ENCODE measurements around the gene MMP12. TPM values are rescaled to one million over a fixed set of nuclear protein-coding genes. Genes with fewer than 3 reads are reported as not detected.
"Not testable (repeated sequence)": the region's sequence is repeated elsewhere in the genome, so short reads cannot be mapped to it uniquely, and the experiment has no call there.

MMP12 gene
- total RNA-seq, 2 donors from 2014 or later: not detected

DNA sequence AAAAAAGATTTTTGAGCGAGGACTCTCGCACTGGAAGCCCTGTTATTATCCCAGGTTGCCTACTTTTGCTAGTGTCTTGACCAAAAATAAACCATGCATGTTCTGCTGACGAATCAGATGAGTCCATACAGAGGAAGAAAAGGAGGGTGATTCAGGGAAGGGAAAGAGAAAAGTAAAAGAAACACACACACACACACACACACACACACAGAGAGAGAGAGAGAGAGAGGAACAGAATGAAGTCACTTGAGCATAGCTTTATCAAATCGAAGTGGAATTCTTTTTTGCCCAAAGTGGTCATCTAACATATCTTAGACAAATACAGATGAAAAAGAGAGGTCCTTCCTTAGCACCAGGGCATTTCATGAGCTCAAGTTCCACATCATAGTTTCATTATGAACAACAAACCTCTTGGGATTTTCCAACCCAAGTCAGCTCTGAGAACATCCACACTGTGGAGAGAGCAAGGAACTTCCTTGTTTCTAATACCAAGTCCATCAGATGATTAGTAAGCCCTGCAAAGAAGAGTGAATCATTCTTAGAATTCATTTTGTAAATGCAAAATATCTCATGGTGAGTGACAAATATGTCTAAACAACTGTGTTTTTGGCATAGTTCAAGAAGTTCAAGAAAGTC, 7.7 kb upstream of the MMP12 start:
- Mint-ChIP-seq H3K27ac (peak overlapping the region; percentile 8), H3K27me3 (ENCODE audit: low read depth) (no peaks in the 10 kb centered on the region), H3K4me3 (no peak overlapping the region), H3K4me1 (ENCODE audit: low read depth) (no peaks in the 10 kb centered on the region), H3K36me3 (ENCODE audit: insufficient read depth in 2 of 2) (no peaks in the 10 kb centered on the region), H3K9me3 (peaks cover 0 to 1% of the 10 kb centered on the region in 2 donors)
- peak; percentile 64 to 85 for ATAC-seq (replicated peaks in 1 of 2)
- DNase-seq: no peak

DNA sequence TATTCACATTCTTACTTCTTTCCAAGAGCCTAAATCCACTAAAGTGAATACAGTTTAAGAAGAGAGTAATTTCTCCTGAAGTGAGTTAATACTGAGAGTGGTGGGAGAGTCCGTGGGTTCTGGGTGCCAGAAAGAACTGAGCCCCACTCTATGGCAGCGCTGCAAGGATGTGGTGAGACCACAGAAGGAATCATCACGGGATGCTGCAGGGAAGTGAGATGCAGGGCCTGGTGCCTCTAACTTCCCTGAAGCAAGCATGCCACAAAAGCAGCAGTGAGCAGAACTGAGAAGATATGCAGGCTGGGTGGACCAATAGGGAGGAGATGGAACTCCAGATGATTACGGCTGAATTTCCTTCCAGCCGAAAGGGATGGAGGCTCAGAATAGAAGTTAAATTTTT, 5.0 kb upstream of the MMP12 start:
- H3K36me3 Mint-ChIP-seq (ENCODE audit: insufficient read depth in 2 of 2): no peaks in the 10 kb centered on the region
- no peaks in the 10 kb centered on the region for H3K27me3 Mint-ChIP-seq (ENCODE audit: low read depth)
- H3K4me1 Mint-ChIP-seq (ENCODE audit: low read depth): no peaks in the 10 kb centered on the region
- DNase-seq (no peak), ATAC-seq (replicated peaks in 1 of 2) (no peak)
- no peak overlapping the region for H3K27ac Mint-ChIP-seq
- H3K4me3 Mint-ChIP-seq: no peak overlapping the region
- H3K9me3 Mint-ChIP-seq: peaks cover 0 to 1% of the 10 kb centered on the region in 2 donors

DNA sequence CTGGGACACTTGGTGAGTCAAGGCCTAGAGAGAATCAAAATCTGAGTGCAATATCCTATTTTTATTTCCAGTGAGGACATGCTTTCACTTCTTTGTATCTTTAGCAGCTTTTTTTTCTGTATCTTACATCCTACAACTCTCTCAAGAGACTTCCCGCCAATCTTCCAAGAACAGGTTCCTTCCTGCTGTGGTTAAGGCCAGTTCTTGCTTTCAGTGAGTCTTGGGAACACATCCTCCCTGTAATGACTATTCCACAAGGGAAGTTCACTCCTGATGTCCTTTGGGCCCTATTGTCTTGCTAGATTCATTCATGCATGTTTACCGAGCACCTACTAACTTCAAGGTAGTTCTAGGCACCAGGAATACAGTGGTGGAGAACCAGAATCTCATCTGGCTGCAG, 3.8 kb upstream of the MMP12 start:
- DNase-seq (no peak), ATAC-seq (replicated peaks in 1 of 2) (no peak)
- H3K27ac Mint-ChIP-seq: no peak overlapping the region
- H3K27me3 Mint-ChIP-seq (ENCODE audit: low read depth): no peaks in the 10 kb centered on the region
- H3K4me1 Mint-ChIP-seq (ENCODE audit: low read depth): no peaks in the 10 kb centered on the region
- H3K36me3 Mint-ChIP-seq (ENCODE audit: insufficient read depth in 2 of 2): no peaks in the 10 kb centered on the region
- H3K4me3 Mint-ChIP-seq: no peak overlapping the region
- no peaks in the 10 kb centered on the region for H3K9me3 Mint-ChIP-seq

DNA sequence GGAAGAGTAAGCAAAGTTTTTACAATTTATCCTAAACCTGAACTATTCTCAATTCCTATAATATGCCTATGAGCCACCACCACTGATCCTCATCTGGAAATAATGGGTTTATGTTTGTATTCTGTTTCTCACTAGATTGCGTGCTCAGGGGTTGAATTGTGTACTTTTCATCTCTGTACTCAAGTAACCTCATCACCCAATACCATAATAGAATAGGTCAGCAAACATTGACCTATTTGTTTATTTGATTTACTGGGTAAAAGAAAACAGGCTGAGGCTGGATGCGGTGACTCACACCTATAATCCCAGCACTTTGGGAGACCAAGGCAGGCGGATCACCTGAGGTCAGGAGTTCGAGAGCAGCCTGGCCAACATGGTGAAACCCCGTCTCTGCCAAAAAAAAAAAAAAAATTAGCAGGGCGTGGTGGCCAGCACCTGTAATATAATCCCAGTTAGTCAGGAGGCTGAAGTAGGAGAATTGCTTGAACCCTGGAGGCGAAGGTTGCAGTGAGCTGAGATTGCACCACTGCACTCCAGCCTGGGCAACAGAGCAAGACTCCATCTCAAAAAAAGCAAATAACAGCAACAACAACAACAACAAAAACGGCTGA, 5.3 kb downstream of the MMP12 start:
- not testable (repeated sequence) for H3K27me3 Mint-ChIP-seq (ENCODE audit: low read depth); H3K4me3 Mint-ChIP-seq; H3K4me1 Mint-ChIP-seq (ENCODE audit: low read depth); H3K36me3 Mint-ChIP-seq (ENCODE audit: insufficient read depth in 2 of 2); DNase-seq; ATAC-seq (replicated peaks in 1 of 2); H3K27ac Mint-ChIP-seq; H3K9me3 Mint-ChIP-seq

DNA sequence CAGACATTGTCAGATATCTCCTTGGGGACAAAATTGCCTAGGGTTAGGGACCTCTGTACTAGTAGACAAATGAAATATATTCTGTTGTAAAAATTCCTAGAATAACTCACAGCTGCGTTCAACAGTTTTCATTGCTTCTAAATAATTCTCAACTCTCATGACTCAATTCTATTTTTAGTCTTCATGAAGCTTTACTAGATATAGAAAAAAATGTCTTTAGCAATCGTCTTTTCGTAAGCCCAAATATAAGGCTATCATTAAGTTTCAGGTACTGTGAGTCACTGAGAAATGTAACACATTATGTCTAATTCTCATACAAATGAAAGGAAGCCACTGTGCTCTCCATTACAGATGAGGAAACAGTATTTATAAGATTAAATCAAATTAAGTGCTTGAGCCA, 6.4 kb downstream of the MMP12 start:
- Mint-ChIP-seq H3K36me3 (ENCODE audit: insufficient read depth in 2 of 2) (no peaks in the 10 kb centered on the region), H3K4me1 (ENCODE audit: low read depth) (no peaks in the 10 kb centered on the region), H3K27me3 (ENCODE audit: low read depth) (no peaks in the 10 kb centered on the region), H3K9me3 (no peaks in the 10 kb centered on the region), H3K27ac (no peak overlapping the region), H3K4me3 (no peak overlapping the region)
- no peak for DNase-seq
- no peak for ATAC-seq (replicated peaks in 1 of 2)

DNA sequence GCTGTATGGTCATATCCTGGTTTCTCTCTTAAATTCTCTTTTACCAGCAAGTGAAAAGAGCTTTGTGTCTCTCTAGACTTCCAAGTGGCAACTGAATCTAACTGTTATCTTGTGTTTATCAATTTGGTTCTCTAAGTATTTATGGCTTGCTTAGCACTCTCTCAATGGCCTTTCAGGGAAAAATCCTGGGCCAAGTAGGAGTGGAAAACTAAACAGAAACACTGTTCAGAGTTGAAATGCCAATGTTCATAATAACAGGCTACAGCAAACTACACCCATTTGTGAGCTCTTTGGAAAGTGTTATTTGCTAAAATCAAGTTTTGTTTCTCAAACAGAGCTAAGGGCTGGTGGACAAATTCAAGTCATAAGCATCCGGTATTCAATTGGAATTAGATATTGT, 10.1 kb downstream of the MMP12 start:
- DNase-seq: no peak
- ATAC-seq (replicated peaks in 1 of 2): no peak
- Mint-ChIP-seq H3K9me3 (no peaks in the 10 kb centered on the region), H3K4me3 (no peak overlapping the region), H3K27me3 (ENCODE audit: low read depth) (no peaks in the 10 kb centered on the region), H3K36me3 (ENCODE audit: insufficient read depth in 2 of 2) (no peaks in the 10 kb centered on the region), H3K4me1 (ENCODE audit: low read depth) (no peaks in the 10 kb centered on the region), H3K27ac (no peak overlapping the region)

DNA sequence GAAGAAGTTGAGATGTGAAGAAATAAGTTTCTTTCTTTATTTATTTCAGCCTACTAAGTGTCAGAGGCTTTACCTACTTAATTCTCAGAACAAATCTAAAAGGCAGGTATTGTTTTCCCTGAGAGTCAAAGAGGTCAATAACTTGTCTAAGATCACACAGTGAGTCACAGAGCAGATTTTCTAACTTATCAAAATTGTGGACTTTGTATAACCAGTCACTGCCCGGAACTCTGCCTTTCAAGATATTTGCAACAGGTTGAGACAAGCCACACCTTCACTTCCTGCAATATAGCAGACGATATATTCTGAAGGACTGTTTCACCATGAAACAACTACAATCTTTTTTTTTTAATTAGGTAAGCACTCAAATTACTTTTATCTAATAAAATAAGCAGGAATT, 20.8 kb downstream of the MMP12 start:
- H3K9me3 Mint-ChIP-seq: no peaks in the 10 kb centered on the region
- H3K36me3 Mint-ChIP-seq (ENCODE audit: insufficient read depth in 2 of 2): no peaks in the 10 kb centered on the region
- no peaks in the 10 kb centered on the region for H3K4me1 Mint-ChIP-seq (ENCODE audit: low read depth)
- no peak overlapping the region for H3K4me3 Mint-ChIP-seq
- H3K27me3 Mint-ChIP-seq (ENCODE audit: low read depth): no peaks in the 10 kb centered on the region
- no peak overlapping the region for H3K27ac Mint-ChIP-seq
- DNase-seq: no peak
- ATAC-seq (replicated peaks in 1 of 2): no peak

DNA sequence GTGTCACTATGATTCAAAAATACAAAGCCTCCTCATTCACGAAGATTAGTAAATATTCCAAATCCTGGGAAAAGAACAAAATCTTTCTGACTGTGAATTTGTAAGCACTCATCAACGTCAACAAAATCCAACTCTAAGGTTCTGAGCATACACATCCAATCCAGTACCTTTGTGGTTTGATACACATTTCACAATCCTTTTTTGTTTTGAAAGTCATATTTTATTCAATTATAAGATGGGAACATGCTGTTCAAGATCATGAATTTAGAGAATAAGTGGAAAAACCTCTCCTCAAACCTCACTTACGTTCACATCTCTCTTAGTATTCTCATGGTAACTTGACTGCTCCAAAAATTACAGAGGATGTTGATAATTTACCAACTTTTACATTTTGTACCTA, 21.7 kb downstream of the MMP12 start:
- no peak overlapping the region for H3K4me3 Mint-ChIP-seq
- H3K27me3 Mint-ChIP-seq (ENCODE audit: low read depth): no peaks in the 10 kb centered on the region
- ATAC-seq (replicated peaks in 1 of 2) (no peak), DNase-seq (no peak)
- no peaks in the 10 kb centered on the region for H3K9me3 Mint-ChIP-seq
- H3K36me3 Mint-ChIP-seq (ENCODE audit: insufficient read depth in 2 of 2): no peaks in the 10 kb centered on the region
- H3K4me1 Mint-ChIP-seq (ENCODE audit: low read depth): no peaks in the 10 kb centered on the region
- H3K27ac Mint-ChIP-seq: no peak overlapping the region

DNA sequence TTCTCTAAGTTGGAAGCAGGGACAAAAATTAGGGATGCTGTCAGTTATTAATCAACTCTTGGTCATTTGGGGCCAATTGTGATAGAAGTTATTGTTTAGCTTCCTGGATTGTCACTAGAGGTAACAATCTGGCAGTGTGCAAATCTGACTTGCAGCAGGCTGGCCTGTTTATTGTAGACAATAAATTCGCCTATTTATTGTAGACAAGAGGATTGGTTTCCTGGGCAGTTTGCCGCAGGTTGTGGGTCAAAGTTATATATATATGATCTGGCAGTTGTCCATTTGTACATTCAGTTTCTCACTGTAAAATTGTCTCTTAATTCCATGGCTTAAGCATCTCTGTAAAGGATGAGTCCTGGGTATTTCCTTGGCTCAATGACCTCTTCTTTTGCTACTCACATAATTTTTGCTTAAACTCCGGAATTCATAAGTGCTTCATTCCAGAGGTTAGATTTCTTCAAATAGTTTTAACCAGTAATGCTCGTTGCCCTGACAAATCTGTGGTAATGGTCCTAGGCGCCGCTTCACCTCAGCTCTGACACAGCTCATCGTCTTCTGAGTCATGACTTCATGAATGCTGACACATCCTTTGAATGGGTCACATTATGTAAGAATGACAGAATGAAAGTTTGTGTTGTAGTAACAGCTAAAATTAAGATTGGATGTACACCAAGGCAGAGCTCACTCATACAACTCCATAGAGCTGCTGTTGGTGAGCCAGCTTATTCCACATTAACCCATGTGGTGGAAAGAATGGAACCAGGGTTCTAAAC, 23.6 kb downstream of the MMP12 start:
- Mint-ChIP-seq H3K9me3 (no peaks in the 10 kb centered on the region), H3K4me1 (ENCODE audit: low read depth) (no peaks in the 10 kb centered on the region), H3K27ac (no peak overlapping the region), H3K4me3 (no peak overlapping the region), H3K36me3 (ENCODE audit: insufficient read depth in 2 of 2) (no peaks in the 10 kb centered on the region), H3K27me3 (ENCODE audit: low read depth) (no peaks in the 10 kb centered on the region)
- ATAC-seq (replicated peaks in 1 of 2) (no peak), DNase-seq (no peak)

DNA sequence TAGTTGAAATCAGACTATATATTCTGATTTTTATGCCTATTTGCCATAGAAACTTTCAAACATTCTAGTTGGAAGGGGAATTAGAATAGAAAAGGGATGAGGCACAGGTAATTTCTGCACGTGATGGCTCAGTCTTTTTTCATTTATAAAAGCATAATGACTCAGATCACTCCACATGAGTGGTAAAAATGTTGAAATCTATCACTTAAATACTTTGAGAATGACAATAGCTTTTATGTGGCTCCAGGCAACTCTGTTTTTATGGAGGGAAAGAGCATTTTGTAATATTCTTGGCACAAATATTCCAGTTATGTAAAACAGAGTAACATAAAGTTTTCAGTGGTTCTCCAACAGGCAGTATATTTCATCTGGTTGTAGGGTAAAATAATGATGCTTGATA, 25.5 kb downstream of the MMP12 start:
- no peaks in the 10 kb centered on the region for H3K9me3 Mint-ChIP-seq
- ATAC-seq (replicated peaks in 1 of 2) (no peak), DNase-seq (no peak)
- H3K36me3 Mint-ChIP-seq (ENCODE audit: insufficient read depth in 2 of 2): no peaks in the 10 kb centered on the region
- no peak overlapping the region for H3K4me3 Mint-ChIP-seq
- H3K27me3 Mint-ChIP-seq (ENCODE audit: low read depth): no peaks in the 10 kb centered on the region
- H3K4me1 Mint-ChIP-seq (ENCODE audit: low read depth): no peaks in the 10 kb centered on the region
- H3K27ac Mint-ChIP-seq: no peak overlapping the region

DNA sequence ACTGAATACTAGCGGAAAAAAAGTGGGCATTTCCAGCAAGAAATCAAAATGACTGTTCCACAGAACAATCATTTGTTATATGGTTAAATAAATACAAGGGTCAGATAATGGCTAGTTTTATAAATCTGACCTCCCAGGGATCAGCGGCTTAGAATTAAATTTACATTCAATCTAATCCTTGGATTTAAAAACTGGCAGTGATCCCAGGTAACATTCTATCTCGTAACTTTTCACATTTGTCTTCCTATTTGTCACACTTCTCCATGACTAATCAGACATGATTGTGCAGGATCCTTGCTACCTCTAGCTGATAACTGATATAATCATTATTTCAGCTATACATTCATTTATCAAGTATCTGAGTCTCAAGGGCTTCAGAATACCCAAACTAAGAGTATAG, 28.5 kb downstream of the MMP12 start:
- Mint-ChIP-seq H3K9me3 (no peaks in the 10 kb centered on the region), H3K4me1 (ENCODE audit: low read depth) (no peaks in the 10 kb centered on the region), H3K27ac (no peak overlapping the region), H3K36me3 (ENCODE audit: insufficient read depth in 2 of 2) (no peaks in the 10 kb centered on the region), H3K4me3 (no peak overlapping the region), H3K27me3 (ENCODE audit: low read depth) (no peaks in the 10 kb centered on the region)
- no peak for ATAC-seq (replicated peaks in 1 of 2)
- DNase-seq: no peak

DNA sequence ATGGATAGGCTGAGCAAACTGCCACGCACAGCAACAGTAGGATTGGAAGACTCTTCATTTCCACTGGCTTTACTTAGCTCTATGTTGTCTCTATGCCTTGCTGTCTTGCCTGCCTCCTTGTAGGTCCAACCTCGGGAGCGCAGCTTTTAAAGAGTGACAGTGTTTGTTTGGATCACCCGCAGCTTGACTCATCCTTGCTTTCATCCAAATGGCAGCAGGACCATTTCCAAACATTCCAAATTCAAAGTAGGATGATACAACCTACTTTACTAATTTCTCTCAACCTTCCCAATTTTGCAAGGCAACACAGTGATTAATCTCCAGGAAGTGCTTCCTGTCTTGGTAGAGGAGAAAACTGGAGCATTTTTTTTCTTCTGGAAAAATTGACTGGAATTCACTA, 31.3 kb downstream of the MMP12 start, which contains the start of gene MMP3:
Gene MMP3, minus strand, starts transcription at position 121 of the 400 bp plus-strand sequence. Its CDS starts 63 bp downstream, at position 58.
- no peaks in the 10 kb centered on the region for H3K36me3 Mint-ChIP-seq (ENCODE audit: insufficient read depth in 2 of 2)
- DNase-seq (no peak), ATAC-seq (replicated peaks in 1 of 2) (no peak)
- no peaks in the 10 kb centered on the region for H3K27me3 Mint-ChIP-seq (ENCODE audit: low read depth)
- H3K4me1 Mint-ChIP-seq (ENCODE audit: low read depth): no peaks in the 10 kb centered on the region
- no peaks in the 10 kb centered on the region for H3K9me3 Mint-ChIP-seq
- no peak within 1 kb of the TSS for H3K4me3 Mint-ChIP-seq
- H3K27ac Mint-ChIP-seq: no peak within 1 kb of the TSS

DNA sequence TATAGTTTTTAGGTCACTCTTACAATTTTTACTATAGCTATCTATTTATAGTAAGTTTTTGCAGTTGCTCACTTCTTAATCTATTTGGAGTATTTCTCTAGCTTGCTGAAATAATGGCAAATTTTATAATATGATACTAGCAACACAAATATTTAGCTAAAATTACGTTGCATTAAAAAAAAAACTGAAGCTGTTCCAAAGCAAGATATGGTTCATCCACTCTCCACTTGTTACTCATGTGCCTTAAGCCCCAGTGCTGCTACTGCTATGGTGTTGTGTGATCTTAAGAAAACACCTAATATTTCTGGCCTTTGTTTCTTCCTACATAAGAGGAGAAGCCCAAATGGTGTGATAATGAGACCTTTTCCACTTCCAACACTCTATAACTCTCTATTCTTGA, 31.9 kb downstream of the MMP12 start:
- H3K4me3 Mint-ChIP-seq: no peak overlapping the region
- no peak overlapping the region for H3K27ac Mint-ChIP-seq
- no peaks in the 10 kb centered on the region for H3K4me1 Mint-ChIP-seq (ENCODE audit: low read depth)
- DNase-seq: no peak
- no peak for ATAC-seq (replicated peaks in 1 of 2)
- no peaks in the 10 kb centered on the region for H3K27me3 Mint-ChIP-seq (ENCODE audit: low read depth)
- no peaks in the 10 kb centered on the region for H3K36me3 Mint-ChIP-seq (ENCODE audit: insufficient read depth in 2 of 2)
- H3K9me3 Mint-ChIP-seq: no peaks in the 10 kb centered on the region

Measured in activated T-cell treated with anti-CD3 and anti-CD28 coated beads, Interleukin-2, amount 50 U/mL, for 72 hours (primary cell).